Measurements from ENCODE around the gene DENND10.
"Not testable (repeated sequence)": the region's sequence is repeated elsewhere in the genome, so short reads cannot be mapped to it uniquely, and the experiment has no call there.

The DENND10 gene

GRCh38 chr10:119080521-119081259 lies 23.2 kb upstream of the DENND10 start, which contains the start of gene EIF3A:
Gene EIF3A (minus strand): TSS chr10:119080817. CDS start chr10:119080676, 141 bp downstream.
- H3K27me3 ChIP-seq (ENCODE audit: low read depth), result no peaks in the 10 kb centered on the region
- H3K4me3 ChIP-seq, result peak within 1 kb of the TSS; percentile 95
- H3K36me3 ChIP-seq (replicated peaks), result peaks cover 15% of the 10 kb centered on the region
- peaks cover 12% of the 10 kb centered on the region for H3K4me1 ChIP-seq
- in situ Hi-C loops (cut with MboI; ENCODE audit: low sequenced_read_pairs), result no loop called here
- peak; percentile 87 to 93 for DNase-seq (ENCODE audit: low spot score in 2 of 2)
- no peaks in the 10 kb centered on the region for H3K9me3 ChIP-seq

- DNase-seq (ENCODE audit: low spot score in 2 of 2), result no peak
- no peaks in the 10 kb centered on the region for H3K27me3 ChIP-seq (ENCODE audit: low read depth)
- H3K9me3 ChIP-seq, result no peaks in the 10 kb centered on the region
- in situ Hi-C loops (cut with MboI; ENCODE audit: low sequenced_read_pairs), result no loop called here
- H3K4me1 ChIP-seq, result no peaks in the 10 kb centered on the region
- no peak overlapping the region for H3K4me3 ChIP-seq
- H3K36me3 ChIP-seq (replicated peaks), result peaks cover 7% of the 10 kb centered on the region
These were observed 19.0 kb upstream of the DENND10 start for GRCh38 chr10:119084896-119085295.

- H3K27me3 ChIP-seq (ENCODE audit: low read depth), result no peaks in the 10 kb centered on the region
- no peaks in the 10 kb centered on the region for H3K36me3 ChIP-seq (replicated peaks)
- H3K9me3 ChIP-seq, result no peaks in the 10 kb centered on the region
- H3K4me3 ChIP-seq, result no peak overlapping the region
- peaks cover 4% of the 10 kb centered on the region; the same call in 1 of the 2 replicates for H3K4me1 ChIP-seq
- in situ Hi-C loops (cut with MboI; ENCODE audit: low sequenced_read_pairs), result no loop called here
- no peak for DNase-seq (ENCODE audit: low spot score in 2 of 2)
These were observed 16.5 kb upstream of the DENND10 start for GRCh38 chr10:119087271-119087882.

GRCh38 chr10:119090026-119090795 lies 13.7 kb upstream of the DENND10 start:
- Histone ChIP-seq H3K4me1 (peaks cover 4% of the 10 kb centered on the region; the same call in 1 of the 2 replicates), H3K27me3 (ENCODE audit: low read depth) (no peaks in the 10 kb centered on the region), H3K9me3 (no peaks in the 10 kb centered on the region), H3K4me3 (no peak overlapping the region), H3K36me3 (replicated peaks) (no peaks in the 10 kb centered on the region)
- in situ Hi-C loops (cut with MboI; ENCODE audit: low sequenced_read_pairs), result no loop called here
- DNase-seq (ENCODE audit: low spot score in 2 of 2), result no peak

GRCh38 chr10:119090968-119091367 lies 12.9 kb upstream of the DENND10 start:
- no peaks in the 10 kb centered on the region for H3K36me3 ChIP-seq (replicated peaks)
- no peak overlapping the region for H3K4me3 ChIP-seq
- H3K27me3 ChIP-seq (ENCODE audit: low read depth), result no peaks in the 10 kb centered on the region
- peaks cover 4% of the 10 kb centered on the region; the same call in 1 of the 2 replicates for H3K4me1 ChIP-seq
- DNase-seq (ENCODE audit: low spot score in 2 of 2), result no peak
- in situ Hi-C loops (cut with MboI; ENCODE audit: low sequenced_read_pairs), result no loop called here
- H3K9me3 ChIP-seq, result no peaks in the 10 kb centered on the region

GRCh38 chr10:119095640-119096039 lies 8.3 kb upstream of the DENND10 start:
- no peaks in the 10 kb centered on the region for H3K9me3 ChIP-seq
- no peaks in the 10 kb centered on the region for H3K36me3 ChIP-seq (replicated peaks)
- in situ Hi-C loops (cut with MboI; ENCODE audit: low sequenced_read_pairs), result no loop called here
- no peak overlapping the region for H3K4me3 ChIP-seq
- H3K27me3 ChIP-seq (ENCODE audit: low read depth), result no peaks in the 10 kb centered on the region
- no peak for DNase-seq (ENCODE audit: low spot score in 2 of 2)
- peaks cover 4% of the 10 kb centered on the region; the same call in 1 of the 2 replicates for H3K4me1 ChIP-seq

GRCh38 chr10:119096641-119097415 lies 7.1 kb upstream of the DENND10 start:
- H3K4me3 ChIP-seq; H3K9me3 ChIP-seq; H3K27me3 ChIP-seq (ENCODE audit: low read depth); DNase-seq (ENCODE audit: low spot score in 2 of 2); in situ Hi-C loops (cut with MboI; ENCODE audit: low sequenced_read_pairs); H3K4me1 ChIP-seq; H3K36me3 ChIP-seq (replicated peaks): not testable (repeated sequence)

GRCh38 chr10:119098576-119098975 lies 5.3 kb upstream of the DENND10 start:
- H3K9me3 ChIP-seq, result no peaks in the 10 kb centered on the region
- no peak overlapping the region for H3K4me3 ChIP-seq
- no peak for DNase-seq (ENCODE audit: low spot score in 2 of 2)
- H3K36me3 ChIP-seq (replicated peaks), result no peaks in the 10 kb centered on the region
- no peaks in the 10 kb centered on the region for H3K27me3 ChIP-seq (ENCODE audit: low read depth)
- peaks cover 2% of the 10 kb centered on the region; the same call in 1 of the 2 replicates for H3K4me1 ChIP-seq
- in situ Hi-C loops (cut with MboI; ENCODE audit: low sequenced_read_pairs), result no loop called here

GRCh38 chr10:119100434-119101238 lies 3.3 kb upstream of the DENND10 start:
- DNase-seq (ENCODE audit: low spot score in 2 of 2), result no peak
- in situ Hi-C loops (cut with MboI; ENCODE audit: low sequenced_read_pairs), result no loop called here
- Histone ChIP-seq H3K4me3 (no peak overlapping the region), H3K9me3 (no peaks in the 10 kb centered on the region), H3K36me3 (replicated peaks) (no peaks in the 10 kb centered on the region), H3K27me3 (ENCODE audit: low read depth) (no peaks in the 10 kb centered on the region), H3K4me1 (peaks cover 3% of the 10 kb centered on the region; the same call in 1 of the 2 replicates)

GRCh38 chr10:119101366-119102098 lies 2.4 kb upstream of the DENND10 start:
- Histone ChIP-seq H3K27me3 (ENCODE audit: low read depth) (no peaks in the 10 kb centered on the region), H3K9me3 (no peaks in the 10 kb centered on the region), H3K4me3 (no peak overlapping the region), H3K4me1 (peaks cover 3% of the 10 kb centered on the region; the same call in 1 of the 2 replicates), H3K36me3 (replicated peaks) (peaks cover 2% of the 10 kb centered on the region; the same call in 1 of the 2 replicates)
- in situ Hi-C loops (cut with MboI; ENCODE audit: low sequenced_read_pairs), result no loop called here
- no peak for DNase-seq (ENCODE audit: low spot score in 2 of 2)

- peak overlapping the region; percentile 14 for H3K4me3 ChIP-seq
- peaks cover 5% of the 10 kb centered on the region; the same call in 1 of the 2 replicates for H3K36me3 ChIP-seq (replicated peaks)
- in situ Hi-C loops (cut with MboI; ENCODE audit: low sequenced_read_pairs), result no loop called here
- no peak for DNase-seq (ENCODE audit: low spot score in 2 of 2)
- H3K9me3 ChIP-seq, result no peaks in the 10 kb centered on the region
- H3K27me3 ChIP-seq (ENCODE audit: low read depth), result no peaks in the 10 kb centered on the region
- H3K4me1 ChIP-seq, result peaks cover 3% of the 10 kb centered on the region; the same call in 1 of the 2 replicates
These were observed 541 bp upstream of the DENND10 start for GRCh38 chr10:119103241-119103902.

GRCh38 chr10:119104654-119105015 lies 722 bp downstream of the DENND10 start:
- in situ Hi-C loops (cut with MboI; ENCODE audit: low sequenced_read_pairs), result no loop called here
- H3K27me3 ChIP-seq (ENCODE audit: low read depth), result no peaks in the 10 kb centered on the region
- DNase-seq (ENCODE audit: low spot score in 2 of 2), result peak; percentile 11 to 45
- H3K36me3 ChIP-seq (replicated peaks), result peaks cover 12% of the 10 kb centered on the region
- peaks cover 3% of the 10 kb centered on the region; the same call in 1 of the 2 replicates for H3K4me1 ChIP-seq
- H3K9me3 ChIP-seq, result no peaks in the 10 kb centered on the region
- peak overlapping the region; percentile 58 for H3K4me3 ChIP-seq
